Transverse colon (tissue), 4 donors: ENCODE measurements around the gene SRSF6. TPM values are rescaled to one million over a fixed set of nuclear protein-coding genes. Genes with fewer than 3 reads are reported as not detected.
A peak's percentile ranks its signal among the peaks of the same experiment; 100 is the strongest.

ENCODE experiments used
- DNase-seq: peaks from one replicate; pipeline ENCODE4 v3.0.0-alpha.2; 2019
- H3K27ac ChIP-seq, 4 donors: fragments of 200-600 bp; sonication (generic); 2 replicates each; pipeline ENCODE4 v1.5.1; 2016 to 2018; ENCODE audit warnings: inconsistent platforms in 4 of 4
- H3K27me3 ChIP-seq: fragments of 200-600 bp; sonication (generic); 2 replicates; pipeline ENCODE4 v1.5.1; 2017; ENCODE audit warnings: inconsistent platforms
- H3K36me3 ChIP-seq, 4 donors: fragments of 200-600 bp; sonication (generic); 2 replicates each; pipeline ENCODE4 v1.5.1; 2017 to 2019; ENCODE audit warnings: inconsistent platforms in 4 of 4
- H3K4me1 ChIP-seq, 4 donors: fragments of 200-600 bp; sonication (generic); 2 replicates each; pipeline ENCODE4 v1.5.1; 2017 to 2020; ENCODE audit warnings: inconsistent platforms in 4 of 4
- H3K4me3 ChIP-seq, 4 donors: fragments of 200-600 bp; sonication (generic); 1 replicate in 1 of 4; 2 replicates in 3 of 4; pipeline versions ENCODE4 v1.5.1 to v1.6.1; 2017 to 2019; ENCODE audit warnings: inconsistent platforms in 4 of 4
- H3K9me3 ChIP-seq, 2 donors: fragments of 200-600 bp; sonication (generic); 2 replicates each; pipeline ENCODE4 v1.5.1; 2017 to 2019; ENCODE audit warnings: inconsistent platforms in 2 of 2
- CTCF ChIP-seq, 5 experiments: fragments of 200-600 bp in 3 of 5; fragments of 450-650 bp in 2 of 5; sonication (generic) in 3 of 5; IDR thresholded peaks; 1 replicate in 2 of 5; 2 replicates in 3 of 5; pipeline ENCODE4 v1.5.1; 2016 to 2017; ENCODE audit warnings: antibody characterized with exemption in 5 of 5, inconsistent platforms in 3 of 5, mild to moderate bottlenecking in 2 of 5, moderate library complexity in 1 of 5
- EP300 ChIP-seq: sonication (generic); formaldehyde crosslinking; IDR thresholded peaks from one replicate; pipeline ENCODE4 v1.6.1; 2017; ENCODE audit warnings: antibody characterized with exemption, low read depth
- POLR2A ChIP-seq: fragments of 450-650 bp; IDR thresholded peaks from one replicate; pipeline ENCODE4 v1.6.1; 2016; ENCODE audit warnings: antibody characterized with exemption, mild to moderate bottlenecking, moderate library complexity
- POLR2AphosphoS5 ChIP-seq, 3 donors: sonication (generic); formaldehyde crosslinking; IDR thresholded peaks; one replicate each; pipeline ENCODE4 v1.6.1; 2016; ENCODE audit warnings: antibody characterized with exemption in 3 of 3
- WGBS, 2 donors: methylation state at CpG; one replicate each; pipeline ENCODE4 v1.1.5; 2018; ENCODE audit warnings: low coverage in 1 of 2; 5-methylcytosine and 5-hydroxymethylcytosine counted together
- in situ Hi-C, 4 donors: fragments of 200-750 bp; cut with MboI; loops; one replicate each; pipeline versions ENCODE4 v1.15.0 to v1.15.1; 2017; ENCODE audit warnings: low sequenced_read_pairs in 3 of 4, low pct_ligation_motif_present in 1 of 4, low pct_unique_long_range_greater_than_20kb in 1 of 4
- intact Hi-C: fragments of 100-400 bp; cut with DNase I; formaldehyde crosslinking; loops from one replicate; pipeline ENCODE4 v1.15.1; 2023; ENCODE audit warnings: low total_unique reads
- total RNA-seq, 4 donors: library from RNA; depleted of rRNA; stranded (reverse); fragments of >200 nt; gene quantifications; one replicate each; pipeline ENCODE4 v1.1.0, GENCODE V29; 2016

The SRSF6 gene
- total RNA-seq, 4 donors from 2014 or later, result 48.3 to 194 (median 70.1) TPM

- Histone ChIP-seq H3K27ac (no peak overlapping the region), H3K4me3 (no peak overlapping the region), H3K27me3 (no peaks in the 10 kb centered on the region), H3K36me3 (peaks cover 0 to 55% (median 22%) of the 10 kb centered on the region in 4 donors), H3K9me3 (no peaks in the 10 kb centered on the region), H3K4me1 (peaks cover 0 to 33% (median 10%) of the 10 kb centered on the region in 4 donors)
- TF ChIP-seq POLR2A, result peak; percentile 11
- TF ChIP-seq POLR2AphosphoS5 (IDR thresholded peaks at IDR 0.05), result no peak
- no peak for TF ChIP-seq CTCF (IDR thresholded peaks at IDR 0.05)
- TF ChIP-seq EP300, result no peak
- intact Hi-C loops (no loop called here), in situ Hi-C loops (loop anchor here in 1 of 4 donors (25.0 kb wide), 1 partner anchor 624 kb away; no protein-coding TSS in a partner anchor)
- WGBS, 2 donors, result 77 to 81% methylated on average over 3 of the region's 3 CpGs
- no peak for DNase-seq
Measured at GRCh38 chr20:43463527-43464218, 6.0 kb downstream of the SRSF6 start.

DNA sequence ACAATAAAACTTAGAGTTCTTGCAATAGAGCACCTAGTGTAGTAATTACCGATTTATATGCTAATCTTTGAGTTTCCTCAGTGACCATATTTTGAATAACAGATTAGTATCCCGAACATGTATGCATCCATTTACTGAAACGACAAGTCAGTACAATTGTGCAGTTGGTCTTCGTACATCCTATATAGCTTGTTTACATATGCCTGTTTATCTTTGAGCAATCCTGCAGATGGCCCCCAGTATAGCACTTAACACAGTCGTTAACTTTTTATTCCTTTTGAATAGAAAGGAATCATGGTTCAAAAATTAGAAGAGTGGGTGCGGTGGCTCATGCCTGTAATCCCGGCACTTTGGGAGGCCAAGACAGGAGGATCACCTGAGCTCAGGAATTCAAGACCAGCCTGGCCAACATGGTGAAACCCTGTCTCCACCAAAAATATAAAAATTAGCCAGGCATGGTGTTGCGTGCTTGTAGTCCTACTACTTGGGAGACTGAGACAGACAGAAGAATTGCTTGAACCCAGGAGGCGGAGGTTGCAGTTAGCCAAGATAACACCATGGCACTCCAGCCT is 6.6 kb downstream of the SRSF6 start:
- H3K9me3 ChIP-seq, result no peaks in the 10 kb centered on the region
- peaks cover 0 to 52% (median 21%) of the 10 kb centered on the region in 4 donors for H3K36me3 ChIP-seq
- H3K27ac ChIP-seq, result no peak overlapping the region
- H3K4me3 ChIP-seq, result no peak overlapping the region
- in situ Hi-C loops (loop anchor here in 1 of 4 donors (25.0 kb wide), 1 partner anchor 623 kb away; no protein-coding TSS in a partner anchor), intact Hi-C loops (no loop called here)
- no peak for TF ChIP-seq POLR2A
- no peak for TF ChIP-seq POLR2AphosphoS5 (IDR thresholded peaks at IDR 0.05)
- TF ChIP-seq CTCF (IDR thresholded peaks at IDR 0.05), result no peak
- no peak for TF ChIP-seq EP300
- peaks cover 0 to 27% (median 6%) of the 10 kb centered on the region in 4 donors for H3K4me1 ChIP-seq
- 73 to 84% methylated on average over 8 to 9 of the region's 9 CpGs for WGBS, 2 donors
- no peaks in the 10 kb centered on the region for H3K27me3 ChIP-seq
- no peak for DNase-seq

DNA sequence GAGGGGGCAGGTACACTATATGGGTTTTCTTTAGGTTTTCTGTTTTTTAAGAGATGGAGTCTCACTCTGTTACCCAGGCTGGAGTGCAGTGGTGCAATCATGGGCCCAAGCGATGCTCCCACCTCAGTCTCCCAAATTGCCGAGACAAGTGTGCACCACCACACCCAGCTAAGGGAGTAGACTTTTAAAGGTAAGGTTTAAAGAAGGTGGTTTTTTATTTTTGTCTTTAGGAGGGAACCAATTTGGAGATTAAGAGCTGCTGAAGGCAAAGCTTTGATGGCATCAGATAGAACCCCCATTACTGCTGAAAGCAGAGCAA is 7.9 kb downstream of the SRSF6 start:
- H3K36me3 ChIP-seq, result peaks cover 0 to 39% (median 15%) of the 10 kb centered on the region in 4 donors
- no peak overlapping the region for H3K4me3 ChIP-seq
- no peak for TF ChIP-seq POLR2A
- TF ChIP-seq POLR2AphosphoS5 (IDR thresholded peaks at IDR 0.05), result no peak
- TF ChIP-seq CTCF (IDR thresholded peaks at IDR 0.05), result no peak
- TF ChIP-seq EP300, result no peak
- H3K4me1 ChIP-seq, result peaks cover 0 to 22% (median 4%) of the 10 kb centered on the region in 4 donors
- DNase-seq, result no peak
- 97 to 100% methylated on average over 2 of the region's 2 CpGs for WGBS, 2 donors
- in situ Hi-C loops, result loop anchor here in 1 of 4 donors (25.0 kb wide), 1 partner anchor 622 kb away; no protein-coding TSS in a partner anchor
- intact Hi-C loops, result no loop called here
- H3K27me3 ChIP-seq, result no peaks in the 10 kb centered on the region
- no peak overlapping the region for H3K27ac ChIP-seq
- H3K9me3 ChIP-seq, result no peaks in the 10 kb centered on the region

DNA sequence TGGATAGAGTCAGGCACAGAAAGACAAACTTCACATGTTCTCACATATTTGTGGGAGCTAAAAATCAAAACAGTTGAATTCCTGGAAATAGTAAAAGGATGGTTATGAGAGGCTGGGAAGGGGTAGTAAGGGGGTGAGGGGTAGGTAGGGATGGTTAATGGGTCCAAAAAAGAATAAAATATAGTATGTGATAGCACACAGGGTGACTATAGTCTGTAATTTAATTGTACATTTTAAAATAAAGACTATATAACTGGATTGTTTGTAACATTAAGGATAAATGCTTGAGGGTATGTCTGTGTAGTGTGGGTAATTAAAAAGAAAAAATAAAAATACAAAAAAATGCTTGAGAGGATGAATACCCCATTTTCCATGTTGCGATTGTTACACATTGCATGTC is 9.9 kb downstream of the SRSF6 start:
- peaks cover 0 to 13% (median 3%) of the 10 kb centered on the region in 4 donors for H3K4me1 ChIP-seq
- in situ Hi-C loops (loop anchor here in 1 of 4 donors (25.0 kb wide), 1 partner anchor 620 kb away; no protein-coding TSS in a partner anchor), intact Hi-C loops (no loop called here)
- no peak overlapping the region for H3K27ac ChIP-seq
- no peak for TF ChIP-seq POLR2A
- TF ChIP-seq EP300, result no peak
- no peak for TF ChIP-seq POLR2AphosphoS5 (IDR thresholded peaks at IDR 0.05)
- TF ChIP-seq CTCF (IDR thresholded peaks at IDR 0.05), result no peak
- no peak for DNase-seq
- no peak overlapping the region for H3K4me3 ChIP-seq
- H3K27me3 ChIP-seq, result no peaks in the 10 kb centered on the region
- no peaks in the 10 kb centered on the region for H3K9me3 ChIP-seq
- H3K36me3 ChIP-seq, result peaks cover 0 to 26% (median 7%) of the 10 kb centered on the region in 4 donors
- 96 to 100% methylated on average over 1 of the region's 1 CpG for WGBS, 2 donors
